Progenitor cell of endocrine pancreas (in vitro differentiated cells): ENCODE results near the gene PRND. TPM values are rescaled to one million over a fixed set of nuclear protein-coding genes. Genes with fewer than 3 reads are reported as not detected.

ENCODE experiments used
- DNase-seq: peaks from one replicate; pipeline ENCODE4 v3.0.0; 2021; ENCODE audit warnings: low spot score; ENCODE audit not compliant: unreplicated experiment
- H3K27ac Mint-ChIP-seq: 2 replicates; pipeline ENCODE4 v1.8.0; 2021; ENCODE audit warnings: mild to moderate bottlenecking, moderate library complexity, mixed read lengths
- H3K27me3 Mint-ChIP-seq: 2 replicates; pipeline ENCODE4 v1.8.0; 2021; ENCODE audit warnings: mixed read lengths
- H3K36me3 Mint-ChIP-seq: 2 replicates; pipeline ENCODE4 v1.8.0; 2022; ENCODE audit warnings: mixed read lengths; ENCODE audit not compliant: insufficient read depth
- H3K4me1 Mint-ChIP-seq: 2 replicates; pipeline ENCODE4 v1.8.0; 2021; ENCODE audit warnings: low read depth, mixed read lengths
- H3K4me3 Mint-ChIP-seq: 2 replicates; pipeline ENCODE4 v1.8.0; 2021; ENCODE audit warnings: low read depth, mild to moderate bottlenecking, moderate library complexity, mixed read lengths
- H3K9me3 Mint-ChIP-seq: 2 replicates; pipeline ENCODE4 v1.8.0; 2021; ENCODE audit warnings: low read depth, mixed read lengths
- CTCF ChIP-seq: fragments of 200-600 bp; sonication (generic); IDR thresholded peaks from one replicate; pipeline ENCODE4 v1.5.0; 2021; ENCODE audit warnings: antibody characterized with exemption, mild to moderate bottlenecking; ENCODE audit not compliant: unreplicated experiment
- total RNA-seq: library from RNA; stranded (reverse); gene quantifications from 2 replicates; pipeline ENCODE4 v1.2.1, GENCODE V29; 2021

The PRND gene
- total RNA-seq, 1 donor from 2014 or later = not detected

GRCh38 chr20:4711511-4711910, 10.2 kb upstream of the PRND start:
- no peaks in the 10 kb centered on the region for H3K9me3 Mint-ChIP-seq
- no peak overlapping the region for H3K27ac Mint-ChIP-seq
- no peak for DNase-seq
- H3K36me3 Mint-ChIP-seq = no peaks in the 10 kb centered on the region
- H3K27me3 Mint-ChIP-seq = no peaks in the 10 kb centered on the region
- TF ChIP-seq CTCF = no peak
- no peak overlapping the region for H3K4me3 Mint-ChIP-seq
- no peaks in the 10 kb centered on the region for H3K4me1 Mint-ChIP-seq

GRCh38 chr20:4713401-4713800, 8.3 kb upstream of the PRND start:
- TF ChIP-seq CTCF = no peak
- no peak overlapping the region for H3K27ac Mint-ChIP-seq

GRCh38 chr20:4714818-4715217, 6.9 kb upstream of the PRND start:
- H3K36me3 Mint-ChIP-seq = no peaks in the 10 kb centered on the region
- TF ChIP-seq CTCF = no peak

More at GRCh38 chr20:4713401-4713800, 8.3 kb upstream of the PRND start:
- no peaks in the 10 kb centered on the region for H3K9me3 Mint-ChIP-seq
- H3K27me3 Mint-ChIP-seq = no peaks in the 10 kb centered on the region
- DNase-seq = no peak
- no peaks in the 10 kb centered on the region for H3K4me1 Mint-ChIP-seq
- no peak overlapping the region for H3K4me3 Mint-ChIP-seq
- no peaks in the 10 kb centered on the region for H3K36me3 Mint-ChIP-seq

GRCh38 chr20:4717816-4718570, 3.7 kb upstream of the PRND start:
- H3K4me3 Mint-ChIP-seq = no peak overlapping the region
- H3K27ac Mint-ChIP-seq = no peak overlapping the region
- no peaks in the 10 kb centered on the region for H3K9me3 Mint-ChIP-seq
- H3K36me3 Mint-ChIP-seq = no peaks in the 10 kb centered on the region
- H3K27me3 Mint-ChIP-seq = peaks cover 10% of the 10 kb centered on the region
- peaks cover 6% of the 10 kb centered on the region for H3K4me1 Mint-ChIP-seq
- no peak for DNase-seq
- TF ChIP-seq CTCF = no peak

More at GRCh38 chr20:4714818-4715217, 6.9 kb upstream of the PRND start:
- Mint-ChIP-seq H3K27me3 (no peaks in the 10 kb centered on the region), H3K4me3 (no peak overlapping the region), H3K4me1 (no peaks in the 10 kb centered on the region), H3K27ac (no peak overlapping the region), H3K9me3 (no peaks in the 10 kb centered on the region)
- DNase-seq = no peak

GRCh38 chr20:4719190-4719589, 2.5 kb upstream of the PRND start:
- no peak overlapping the region for H3K27ac Mint-ChIP-seq
- H3K36me3 Mint-ChIP-seq = no peaks in the 10 kb centered on the region
- H3K9me3 Mint-ChIP-seq = no peaks in the 10 kb centered on the region
- peaks cover 6% of the 10 kb centered on the region for H3K4me1 Mint-ChIP-seq
- H3K27me3 Mint-ChIP-seq = peaks cover 10% of the 10 kb centered on the region
- H3K4me3 Mint-ChIP-seq = no peak overlapping the region
- no peak for TF ChIP-seq CTCF
- DNase-seq = no peak
